HepG2 (cell line): ENCODE data around the gene NGF. TPM values are rescaled to one million over a fixed set of nuclear protein-coding genes. Genes with fewer than 3 reads are reported as not detected.

Experiments used
- ATAC-seq: fragments of 200-7000 bp; cut with Tn5 transposase; 3 replicates; pipeline ENCODE4 v1.9.1; 2020; ENCODE audit warnings: mild to moderate bottlenecking, moderate library complexity
- BruUV-seq: library from RNA; stranded (reverse); fragments of 400-500 nt; replicated peaks from 2 replicates; lab custom pipeline; 2021; lab: Mats Ljungman, UMichigan
- CTCF ChIA-PET: fragments of 300-600 bp; formaldehyde crosslinking; extraction: SDS; loops from one replicate; lab custom pipeline; 2021; ENCODE audit warnings: low total read pairs, inconsistent platforms, low intra/inter-chr PET ratio; lab: Yijun Ruan, JAX
- POLR2A ChIA-PET: fragments of 350-600 bp; sonication (Branson Sonifier 250); formaldehyde crosslinking; loops from one replicate; lab custom pipeline; 2020; ENCODE audit warnings: antibody characterized with exemption, inconsistent platforms; lab: Yijun Ruan, JAX
- DNase-seq: peaks from one replicate; pipeline ENCODE4 v3.0.0-alpha.2; 2015; ENCODE audit warnings: low spot score
- FAIRE-seq: peaks from 3 replicates; lab custom pipeline; 2011; peaks lifted over from hg19 to GRCh38; lab: Jason Lieb, UNC
- H2AFZ ChIP-seq: one replicate; pipeline ENCODE4 v1.6.1; 2011; ENCODE audit warnings: low read length, inconsistent platforms
- H3K27ac ChIP-seq: fragments of 300-600 bp; 3 replicates; pipeline ENCODE4 v1.8.0; 2011; ENCODE audit warnings: mixed run types, mild to moderate bottlenecking, mixed read lengths, low read length, inconsistent platforms; ENCODE audit not compliant: insufficient read depth; ENCODE audit errors: extremely low read length
- H3K27me3 ChIP-seq, 2 experiments: fragments of 200-600 bp in 1 of 2; 2 replicates in 1 of 2; 3 replicates in 1 of 2; pipeline versions ENCODE4 v1.6.0 to v1.8.0; 2011; ENCODE audit warnings: low read length in 2 of 2, mild to moderate bottlenecking in 2 of 2, moderate library complexity in 2 of 2, inconsistent platforms in 1 of 2; ENCODE audit not compliant: insufficient read depth in 2 of 2, control insufficient read depth in 1 of 2
- H3K36me3 ChIP-seq, 2 experiments: fragments of 200-600 bp in 1 of 2; replicated peaks in 1 of 2; 2 replicates in 1 of 2; 3 replicates in 1 of 2; pipeline versions ENCODE4 v1.5.1 to v1.8.0; 2011; ENCODE audit warnings: low read length in 2 of 2, inconsistent platforms in 1 of 2; ENCODE audit not compliant: insufficient read depth in 2 of 2, control insufficient read depth in 1 of 2
- H3K4me1 ChIP-seq: 2 replicates; pipeline ENCODE4 v1.5.1; 2012; ENCODE audit warnings: low read length, inconsistent platforms; ENCODE audit not compliant: insufficient read depth
- H3K4me2 ChIP-seq: 2 replicates; pipeline ENCODE4 v1.6.0; 2011; ENCODE audit warnings: low read depth, low read length, inconsistent platforms
- H3K4me3 ChIP-seq, 3 experiments: fragments of 200-600 bp in 1 of 3; sonication (generic), shearing (Covaris generic) in 1 of 3; replicated peaks in 1 of 3; 2 replicates each; pipeline ENCODE4 v1.5.1; 2011 to 2016; ENCODE audit warnings: low read length in 3 of 3, inconsistent platforms in 2 of 3, low read depth in 2 of 3, mild to moderate bottlenecking in 2 of 3, control low read depth in 1 of 3, mixed read lengths in 1 of 3; ENCODE audit not compliant: insufficient read depth in 1 of 3
- H3K79me2 ChIP-seq: one replicate; pipeline ENCODE4 v1.6.1; 2011; ENCODE audit warnings: low read length, inconsistent platforms; ENCODE audit not compliant: insufficient read depth
- H3K9ac ChIP-seq: 2 replicates; pipeline ENCODE4 v1.6.0; 2011; ENCODE audit warnings: mild to moderate bottlenecking, low read depth, low read length, inconsistent platforms; ENCODE audit not compliant: insufficient read depth
- H3K9me3 ChIP-seq: 2 replicates; pipeline ENCODE4 v1.5.1; 2012; ENCODE audit warnings: mild to moderate bottlenecking, low read length
- H4K20me1 ChIP-seq: 2 replicates; pipeline ENCODE4 v1.6.0; 2011; ENCODE audit warnings: inconsistent platforms, mild to moderate bottlenecking, low read length, moderate library complexity; ENCODE audit not compliant: insufficient read depth
- ARNTL ChIP-seq: sonication (generic); formaldehyde crosslinking; IDR thresholded peaks from 2 replicates; pipeline ENCODE4 v1.4.0; 2020; ENCODE audit warnings: mild to moderate bottlenecking, missing genetic modification reagents
- CBX1 ChIP-seq: IDR thresholded peaks from one replicate; pipeline ENCODE4 v1.6.1; 2016; ENCODE audit warnings: antibody characterized with exemption, low read depth
- CREBL2 ChIP-seq: sonication (generic); formaldehyde crosslinking; IDR thresholded peaks from 2 replicates; pipeline ENCODE4 v1.8.1; 2023; ENCODE audit warnings: missing genetic modification reagents, mild to moderate bottlenecking, borderline replicate concordance
- GLMP ChIP-seq: sonication (generic); formaldehyde crosslinking; IDR thresholded peaks from 2 replicates; pipeline ENCODE4 v1.9.0; 2021; ENCODE audit warnings: missing genetic modification reagents, mild to moderate bottlenecking, borderline replicate concordance
- GPN1 ChIP-seq: sonication (generic); formaldehyde crosslinking; IDR thresholded peaks from 2 replicates; pipeline ENCODE4 v1.5.1; 2020; ENCODE audit warnings: missing genetic modification reagents, borderline replicate concordance
- HNF4A ChIP-seq: sonication (generic); formaldehyde crosslinking; IDR thresholded peaks from 2 replicates; pipeline ENCODE4 v1.4.0; 2020; ENCODE audit warnings: missing genetic modification reagents
- JUN ChIP-seq: sonication (generic); formaldehyde crosslinking; IDR thresholded peaks from 2 replicates; pipeline ENCODE4 v1.4.0; 2020; ENCODE audit warnings: mild to moderate bottlenecking, missing genetic modification reagents
- MZF1 ChIP-seq: sonication (generic); formaldehyde crosslinking; IDR thresholded peaks from 2 replicates; pipeline ENCODE4 v1.8.1; 2023; ENCODE audit warnings: mild to moderate bottlenecking, missing genetic modification reagents, borderline replicate concordance
- PHF8 ChIP-seq: sonication (generic); formaldehyde crosslinking; IDR thresholded peaks from 2 replicates; pipeline ENCODE4 v1.5.0; 2020; ENCODE audit warnings: missing genetic modification reagents
- PRDM10 ChIP-seq: sonication (generic); formaldehyde crosslinking; IDR thresholded peaks from 2 replicates; pipeline ENCODE4 v1.4.0; 2020; ENCODE audit warnings: low read depth, missing genetic modification reagents
- PTBP1 ChIP-seq: fragments of 200-400 bp; formaldehyde crosslinking; IDR thresholded peaks from 2 replicates; pipeline ENCODE4 v1.6.1; 2018; ENCODE audit warnings: low read length, low read depth; ENCODE audit not compliant: poor library complexity, severe bottlenecking
- TBP ChIP-seq: sonication (generic); formaldehyde crosslinking; IDR thresholded peaks from 2 replicates; pipeline ENCODE4 v1.5.0; 2020; ENCODE audit warnings: missing genetic modification reagents
- ZNF138 ChIP-seq: sonication (generic); formaldehyde crosslinking; IDR thresholded peaks from 2 replicates; pipeline ENCODE4 v1.5.0; 2020; ENCODE audit warnings: mild to moderate bottlenecking, low read depth, missing genetic modification reagents
- ZNF180 ChIP-seq: sonication (generic); formaldehyde crosslinking; IDR thresholded peaks from 2 replicates; pipeline ENCODE4 v1.4.0; 2020; ENCODE audit warnings: low read depth, missing genetic modification reagents, borderline replicate concordance
- ZNF263 ChIP-seq: sonication (generic); formaldehyde crosslinking; IDR thresholded peaks from 2 replicates; pipeline ENCODE4 v1.4.0; 2020; ENCODE audit warnings: missing genetic modification reagents
- ZNF598 ChIP-seq: sonication (generic); formaldehyde crosslinking; IDR thresholded peaks from 2 replicates; pipeline ENCODE4 v1.5.1; 2020; ENCODE audit warnings: mild to moderate bottlenecking, missing genetic modification reagents, borderline replicate concordance
- ZNF605 ChIP-seq: sonication (generic); formaldehyde crosslinking; IDR thresholded peaks from 2 replicates; pipeline ENCODE4 v1.8.0; 2022; ENCODE audit warnings: mild to moderate bottlenecking, missing genetic modification reagents
- ZNF724P ChIP-seq: sonication (generic); formaldehyde crosslinking; IDR thresholded peaks from 2 replicates; pipeline ENCODE4 v1.8.0; 2022; ENCODE audit warnings: missing genetic modification reagents, borderline replicate concordance
- ZNF770 ChIP-seq: sonication (generic); formaldehyde crosslinking; IDR thresholded peaks from 2 replicates; pipeline ENCODE4 v1.5.0; 2020; ENCODE audit warnings: mild to moderate bottlenecking, missing genetic modification reagents
- WGBS: methylation state at CpG from one replicate; pipeline ENCODE4 v1.1.6; 2017; ENCODE audit warnings: low lambda C conversion rate; 5-methylcytosine and 5-hydroxymethylcytosine counted together
- in situ Hi-C: cut with HindIII; loops from 2 replicates; pipeline ENCODE4 v1.10.0; 2017; ENCODE audit warnings: low pct_unique_long_range_greater_than_20kb; ENCODE audit not compliant: extremely low pct_ligation_motif_present
- intact Hi-C: fragments of 100-400 bp; cut with micrococcal nuclease; formaldehyde crosslinking; loops from one replicate; pipeline ENCODE4 v1.10.0; 2022; ENCODE audit not compliant: unreplicated experiment
- polyA plus RNA-seq, 8 experiments: library from polyadenylated mRNA; depleted of rRNA in 3 of 8; stranded (reverse) in 7 of 8; unstranded in 1 of 8; fragments of >200 nt; fragmentation: Illumina TruSeq in 4 of 8; extraction: Trizol in 4 of 8; gene quantifications; 2 replicates each; pipeline versions ENCODE4 v1.2.1 to v1.2.3, GENCODE V29; 2011 to 2016; ENCODE audit warnings: low read depth in 4 of 8, missing spikeins in 1 of 8, mixed read lengths in 1 of 8; ENCODE audit not compliant: insufficient read depth in 1 of 8
- total RNA-seq, 5 experiments: library from RNA; depleted of rRNA; stranded (reverse); fragments of >200 nt; fragmentation: Illumina TruSeq; extraction: Trizol; gene quantifications; 2 replicates each; pipeline ENCODE4 v1.2.3, GENCODE V29; 2016; ENCODE audit warnings: low read depth in 1 of 5

NGF gene
- total and polyA plus RNA-seq, 2 of the 13 experiments (the other 11 are each of a cell fraction or from before 2014, with no cell fraction given): not detected

GRCh38 chr1:115266729-115267421 lies 71.2 kb downstream of the NGF start:
- no peaks in the 10 kb centered on the region for H3K36me3 ChIP-seq
- H3K4me1 ChIP-seq: no peaks in the 10 kb centered on the region
- FAIRE-seq (no peak), ATAC-seq (no peak), DNase-seq (no peak)
- no peaks in the 10 kb centered on the region for H4K20me1 ChIP-seq
- H3K79me2 ChIP-seq: no peaks in the 10 kb centered on the region
- CTCF ChIA-PET: no interaction called here
- H3K27me3 ChIP-seq: no peaks in the 10 kb centered on the region
- H3K9ac ChIP-seq: no peak overlapping the region
- POLR2A ChIA-PET: no interaction called here
- no peak overlapping the region for H3K27ac ChIP-seq
- in situ Hi-C loops (no loop called here), intact Hi-C loops (no loop called here)
- no peak overlapping the region for H2AFZ ChIP-seq
- H3K9me3 ChIP-seq: no peaks in the 10 kb centered on the region
- H3K4me2 ChIP-seq: no peak overlapping the region
- 38% methylated on average over 10 of the region's 10 CpGs for WGBS
- TF ChIP-seq PTBP1 (no peak), MZF1 (CRISPR knock-in tag) (no peak), CREBL2 (CRISPR knock-in tag) (no peak), JUN (no peak), ZNF138 (CRISPR knock-in tag) (no peak), GPN1 (CRISPR knock-in tag) (no peak), ZNF770 (CRISPR knock-in tag) (no peak), ZNF180 (CRISPR knock-in tag) (no peak), GLMP (CRISPR knock-in tag) (no peak), ZNF724P (CRISPR knock-in tag) (no peak), TBP (CRISPR knock-in tag) (no peak), PHF8 (CRISPR knock-in tag) (no peak), CBX1 (no peak), ZNF263 (CRISPR knock-in tag) (no peak), ZNF605 (no peak), ZNF598 (no peak), HNF4A (CRISPR knock-in tag) (no peak), PRDM10 (CRISPR knock-in tag) (no peak), ARNTL (no peak)
- H3K4me3 ChIP-seq: no peak overlapping the region
- no TSS peak for BruUV-seq
